Measurements from ENCODE around the gene TSPEAR. TPM values are rescaled to one million over a fixed set of nuclear protein-coding genes. Genes with fewer than 3 reads are reported as not detected.

Gene TSPEAR
- not detected in 2 replicates for total RNA-seq

GRCh38 chr21:44711327-44712202 is at the start of gene TSPEAR:
Gene TSPEAR (minus strand): TSS chr21:44711572. CDS start chr21:44711514, 58 bp downstream.

GRCh38 chr21:44697172-44697810 is 14.1 kb downstream of the TSPEAR start, which contains the start of gene KRTAP10-12:
Gene KRTAP10-12 (plus strand): TSS chr21:44697172. CDS start chr21:44697202, 30 bp downstream.

GRCh38 chr21:44681861-44682579 is 29.4 kb downstream of the TSPEAR start, which contains the start of gene KRTAP12-1:
Gene KRTAP12-1 (minus strand): TSS chr21:44682163. CDS start chr21:44682123, 40 bp downstream.

GRCh38 chr21:44666401-44667320 is 44.7 kb downstream of the TSPEAR start, which contains the start of gene KRTAP12-2:
Gene KRTAP12-2 (minus strand): TSS chr21:44666927. CDS start chr21:44666886, 41 bp downstream.

GRCh38 chr21:44657635-44658540 is 53.5 kb downstream of the TSPEAR start, which contains the start of gene KRTAP12-3:
Gene KRTAP12-3 (plus strand): TSS chr21:44657932. CDS start chr21:44657980, 48 bp downstream.

GRCh38 chr21:44654576-44655175 is 56.7 kb downstream of the TSPEAR start, which contains the start of gene KRTAP12-4:
Gene KRTAP12-4 (minus strand): TSS chr21:44654659. CDS start chr21:44654614, 45 bp downstream.

GRCh38 chr21:44646366-44647221 is 64.8 kb downstream of the TSPEAR start, which contains the start of gene KRTAP10-11:
Gene KRTAP10-11 (plus strand): TSS chr21:44646414. CDS start chr21:44646459, 45 bp downstream.

GRCh38 chr21:44637018-44637850 is 74.1 kb downstream of the TSPEAR start, which contains the start of gene KRTAP10-10:
Gene KRTAP10-10 (plus strand): TSS chr21:44637356. CDS start chr21:44637418, 62 bp downstream.

GRCh38 chr21:44626673-44627143 is 84.7 kb downstream of the TSPEAR start, which contains the start of gene KRTAP10-9:
Gene KRTAP10-9 (plus strand): TSS chr21:44627093. CDS start chr21:44627172, 79 bp downstream.

GRCh38 chr21:44612029-44612486 is 99.3 kb downstream of the TSPEAR start, which contains the start of gene KRTAP10-8:
Gene KRTAP10-8 (plus strand): TSS chr21:44612079. CDS start chr21:44612101, 22 bp downstream.

GRCh38 chr21:44600118-44600978 is 111.0 kb downstream of the TSPEAR start, which contains the start of gene KRTAP10-7:
Gene KRTAP10-7 (plus strand): TSS chr21:44600597. CDS start chr21:44600622, 25 bp downstream.

GRCh38 chr21:44592446-44593311 is 118.7 kb downstream of the TSPEAR start, which contains the start of gene KRTAP10-6:
Gene KRTAP10-6 (minus strand): TSS chr21:44592505. CDS start chr21:44592484, 21 bp downstream.

GRCh38 chr21:44580231-44580821 is 131.0 kb downstream of the TSPEAR start, which contains the start of gene KRTAP10-5:
Gene KRTAP10-5 (minus strand): TSS chr21:44580604. CDS start chr21:44580578, 26 bp downstream.

